Measurements from ENCODE around the gene FGD3.

FGD3 gene

GRCh38 chr9:93077367-93077766, 130.0 kb downstream of the FGD3 start:
- no peak for DNase-seq (ENCODE audit: low spot score)

DNA sequence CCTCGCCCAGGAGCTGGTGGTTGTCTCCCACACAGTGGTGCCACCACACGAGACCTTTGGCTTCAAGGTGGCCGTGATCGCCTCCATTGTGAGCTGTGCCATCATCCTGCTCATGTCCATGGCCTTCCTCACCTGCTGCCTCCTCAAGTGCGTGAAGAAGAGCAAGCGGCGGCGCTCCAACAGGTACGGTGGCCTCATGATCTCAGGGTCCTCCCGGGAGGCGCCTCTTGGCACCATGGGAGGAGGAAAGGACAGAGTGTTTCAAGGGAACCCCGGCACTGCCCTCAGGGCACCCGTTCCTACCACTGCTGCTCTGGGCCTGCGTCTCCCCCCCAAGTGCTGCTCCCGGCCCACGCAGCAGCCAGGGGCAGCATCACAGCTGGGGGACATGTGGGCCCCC, 130.5 kb downstream of the FGD3 start:
- DNase-seq (ENCODE audit: low spot score), result no peak

DNA sequence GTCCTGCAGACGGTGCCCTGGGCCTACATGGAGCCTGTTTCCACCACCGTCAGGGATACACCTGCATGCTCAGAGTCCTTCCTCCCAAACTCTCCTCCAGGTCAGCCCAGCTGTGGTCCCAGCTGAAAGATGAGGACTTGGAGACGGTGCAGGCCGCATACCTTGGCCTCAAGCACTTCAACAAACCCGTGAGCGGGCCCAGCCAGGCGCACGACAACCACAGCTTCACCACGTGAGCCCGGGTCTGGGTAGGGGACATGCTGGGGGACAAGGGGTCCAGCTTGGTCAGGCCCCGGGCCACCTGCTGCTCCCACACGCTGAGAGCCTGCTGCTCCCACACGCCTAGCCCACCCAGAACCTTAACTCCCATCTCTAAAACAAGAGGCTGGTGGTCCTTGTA, 132.0 kb downstream of the FGD3 start:
- no peak for DNase-seq (ENCODE audit: low spot score)

DNA sequence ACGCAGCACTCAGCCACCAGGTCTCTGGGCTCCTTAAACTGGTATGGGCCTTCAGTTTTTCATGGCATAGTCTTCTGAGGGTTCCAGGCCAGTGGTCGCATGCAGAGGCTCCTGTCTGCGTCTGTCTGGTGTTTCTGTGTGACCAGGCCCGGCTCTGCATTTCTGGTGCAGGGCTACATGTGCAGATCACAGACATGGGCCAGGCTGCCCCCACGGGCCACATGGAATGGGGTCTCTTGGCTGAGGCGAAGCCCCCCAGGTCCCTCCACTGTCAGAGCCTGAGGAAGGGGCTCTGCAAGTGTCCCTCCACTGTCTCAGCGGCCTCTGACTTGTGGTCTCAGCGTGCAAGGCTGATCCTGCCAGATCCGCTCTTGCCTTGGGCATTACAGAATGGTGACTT, 133.1 kb downstream of the FGD3 start:
- no peak for DNase-seq (ENCODE audit: low spot score)

GRCh38 chr9:93081081-93081529, 133.8 kb downstream of the FGD3 start:
- peak; percentile 23 for DNase-seq (ENCODE audit: low spot score)

GRCh38 chr9:93081931-93082330, 134.6 kb downstream of the FGD3 start:
- peak; percentile 77 for DNase-seq (ENCODE audit: low spot score)

GRCh38 chr9:93082841-93083411, 135.6 kb downstream of the FGD3 start:
- no peak for DNase-seq (ENCODE audit: low spot score)

DNA sequence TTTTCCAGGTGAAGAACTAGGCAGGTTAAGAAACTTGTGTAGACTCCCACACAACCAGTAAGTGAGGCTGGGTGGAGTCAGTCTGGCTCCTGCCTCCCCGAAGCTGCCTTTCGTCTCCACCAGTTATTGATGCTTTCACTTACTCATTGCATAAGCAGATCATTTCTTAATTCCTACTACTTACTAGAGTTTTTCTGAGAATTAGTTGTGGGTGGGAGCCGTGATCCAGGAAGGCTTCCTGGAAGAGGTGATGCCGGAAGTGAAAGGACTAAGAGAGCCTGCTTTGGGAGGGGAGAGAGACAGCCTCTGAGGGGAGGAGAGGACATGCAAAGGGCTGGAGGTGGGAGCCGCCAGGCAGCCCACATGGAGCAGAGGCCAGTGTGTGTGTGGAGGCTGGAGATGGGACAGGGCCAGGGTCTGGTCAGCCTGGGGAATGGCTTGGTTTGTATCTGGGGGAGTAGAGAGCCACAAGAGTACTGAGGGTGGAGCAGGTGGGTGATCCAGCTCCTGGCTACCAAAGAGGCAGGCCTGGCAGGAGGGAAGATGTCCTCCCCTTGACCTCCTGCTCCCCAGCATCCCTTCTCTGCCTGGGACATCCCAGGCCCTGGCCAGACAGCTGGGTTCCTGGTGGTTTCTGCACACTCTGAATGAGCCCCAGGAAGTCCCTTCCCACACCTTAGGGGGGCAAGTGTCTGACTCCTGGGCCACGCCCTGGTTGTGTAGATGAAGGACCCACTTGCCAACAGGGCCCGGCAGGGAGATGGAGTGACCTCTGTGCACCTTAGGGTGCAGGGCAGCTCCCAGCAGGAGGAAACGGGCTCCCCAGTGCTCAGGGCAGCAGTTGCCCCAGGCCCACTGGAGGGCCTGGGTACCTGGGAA, 136.5 kb downstream of the FGD3 start:
- no peak for DNase-seq (ENCODE audit: low spot score)

GRCh38 chr9:93084471-93084881, 137.2 kb downstream of the FGD3 start:
- DNase-seq (ENCODE audit: low spot score), result no peak

- DNase-seq (ENCODE audit: low spot score), result no peak
These were observed 138.4 kb downstream of the FGD3 start for GRCh38 chr9:93085676-93086075.

All from AG08395 (cell line).